ENCODE measurements around the gene ZBTB32.

- TF ChIP-seq CTCF (IDR thresholded peaks at IDR 0.05) (no peak), SMC3 (IDR thresholded peaks at IDR 0.05; ENCODE audit: low read depth, low read length) (no peak), RAD21 (IDR thresholded peaks at IDR 0.05; ENCODE audit: low read length) (no peak), MAX (IDR thresholded peaks at IDR 0.05; ENCODE audit: low read depth) (no peak), POLR2AphosphoS5 (IDR thresholded peaks at IDR 0.05; ENCODE audit: low read depth, low read length) (no peak), NFIC (IDR thresholded peaks at IDR 0.05; ENCODE audit: borderline replicate concordance) (no peak), FOXM1 (IDR thresholded peaks at IDR 0.05; ENCODE audit: low read depth) (no peak), USF2 (IDR thresholded peaks at IDR 0.05; ENCODE audit: borderline replicate concordance, low read depth, low read length) (no peak), EZH2phosphoT487 (IDR thresholded peaks at IDR 0.05; ENCODE audit: borderline replicate concordance, low read depth) (no peak), FOXJ3 (CRISPR knock-in tag; IDR thresholded peaks at IDR 0.05) (no peak), GATA2 (CRISPR knock-in tag; IDR thresholded peaks at IDR 0.05) (no peak), GABPA (IDR thresholded peaks at IDR 0.05; ENCODE audit: low read depth) (no peak), FOSL2 (IDR thresholded peaks at IDR 0.05; ENCODE audit: borderline replicate concordance, low read depth) (no peak), ELF1 (IDR thresholded peaks at IDR 0.05) (no peak)
These were observed 37.9 kb downstream of the ZBTB32 start, which contains the start of gene IGFLR1 for GRCh38 chr19:35742121-35742724.
